ENCODE measurements around the gene NAV3. TPM values are rescaled to one million over a fixed set of nuclear protein-coding genes. Genes with fewer than 3 reads are reported as not detected.
A peak's percentile ranks its signal among the peaks of the same experiment; 100 is the strongest.

NAV3 gene
- total and polyA plus RNA-seq, 10 donors: 0.74 to 111 (median 40.4) TPM

- intact Hi-C loops (cut with DNase I; ENCODE audit: low total_unique reads): no loop called here
- Histone ChIP-seq H3K27me3 (replicated peaks in 1 of 7) (no peaks in the 10 kb centered on the region), H3K4me3 (no peak overlapping the region), H3K27ac (peak overlapping the region; percentile 6 to 63 (median 38)), H3K4me1 (peaks cover 0 to 14% (median 0%) of the 10 kb centered on the region in 6 donors), H3K9me3 (peaks cover 0 to 4% (median 0%) of the 10 kb centered on the region in 8 donors), H3K36me3 (no peaks in the 10 kb centered on the region)
- TF ChIP-seq CTCF (IDR thresholded peaks at IDR 0.05 in 8 of 11, conservative IDR thresholded peaks at IDR 0.05 in 3 of 11) (no peak), POLR2AphosphoS5 (IDR thresholded peaks at IDR 0.05) (no peak), POLR2A (IDR thresholded peaks at IDR 0.05) (no peak)
- DNase-seq: no peak
- WGBS, 5 donors: 76 to 92% (median 89%) methylated on average over 1 of the region's 1 CpG
Observed at GRCh38 chr12:77940011-77940423, 109.3 kb downstream of the NAV3 start.

- intact Hi-C loops (cut with DNase I; ENCODE audit: low total_unique reads): no loop called here
- WGBS, 5 donors: 22 to 51% (median 31%) methylated on average over 2 of the region's 2 CpGs
- peaks cover 0 to 14% (median 0%) of the 10 kb centered on the region in 6 donors for H3K4me1 ChIP-seq
- peak overlapping the region in 6 of 8 donors; percentile 6 to 63 (median 42) for H3K27ac ChIP-seq
- no peaks in the 10 kb centered on the region for H3K27me3 ChIP-seq (replicated peaks in 1 of 7)
- no peak for DNase-seq
- no peak overlapping the region for H3K4me3 ChIP-seq
- H3K36me3 ChIP-seq: no peaks in the 10 kb centered on the region
- no peak for TF ChIP-seq CTCF (IDR thresholded peaks at IDR 0.05 in 8 of 11, conservative IDR thresholded peaks at IDR 0.05 in 3 of 11)
- no peak for TF ChIP-seq POLR2AphosphoS5 (IDR thresholded peaks at IDR 0.05)
- TF ChIP-seq POLR2A (IDR thresholded peaks at IDR 0.05): no peak
- H3K9me3 ChIP-seq: peaks cover 0 to 3% (median 0%) of the 10 kb centered on the region in 8 donors
Observed at GRCh38 chr12:77940567-77940966, 109.9 kb downstream of the NAV3 start.

DNA sequence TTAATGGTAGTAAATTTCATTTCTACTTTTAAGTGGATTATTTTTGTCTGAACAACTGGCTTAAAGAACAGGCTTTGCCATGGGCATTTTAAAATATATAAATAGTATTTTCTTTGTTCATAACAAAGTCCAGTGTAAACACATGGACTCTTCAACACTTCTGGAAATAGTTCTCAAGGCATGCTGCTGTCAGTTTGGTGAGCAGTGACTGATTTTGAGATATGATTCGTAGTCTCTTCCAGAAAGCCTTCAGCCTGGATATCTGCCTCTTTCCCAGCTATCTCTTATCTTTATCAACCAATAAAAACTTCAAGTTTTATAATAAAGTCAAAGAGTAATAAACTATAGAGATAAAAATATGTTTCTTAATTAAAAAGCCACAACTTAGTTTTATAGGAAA lies 110.7 kb downstream of the NAV3 start:
- H3K36me3 ChIP-seq: no peaks in the 10 kb centered on the region
- TF ChIP-seq POLR2A (IDR thresholded peaks at IDR 0.05) (no peak), CTCF (IDR thresholded peaks at IDR 0.05 in 8 of 11, conservative IDR thresholded peaks at IDR 0.05 in 3 of 11) (no peak), POLR2AphosphoS5 (IDR thresholded peaks at IDR 0.05) (no peak)
- H3K27ac ChIP-seq: peak overlapping the region in 1 of 8 donors; percentile 63
- peaks cover 0 to 14% (median 0%) of the 10 kb centered on the region in 6 donors for H3K4me1 ChIP-seq
- 69 to 89% (median 80%) methylated on average over 1 of the region's 1 CpG for WGBS, 5 donors
- H3K9me3 ChIP-seq: no peaks in the 10 kb centered on the region
- no peak overlapping the region for H3K4me3 ChIP-seq
- H3K27me3 ChIP-seq (replicated peaks in 1 of 7): no peaks in the 10 kb centered on the region
- intact Hi-C loops (cut with DNase I; ENCODE audit: low total_unique reads): no loop called here
- DNase-seq: no peak

GRCh38 chr12:77943466-77943865 lies 112.8 kb downstream of the NAV3 start:
- no peak overlapping the region for H3K4me3 ChIP-seq
- H3K4me1 ChIP-seq: peaks cover 0 to 14% (median 0%) of the 10 kb centered on the region in 6 donors
- H3K36me3 ChIP-seq: no peaks in the 10 kb centered on the region
- no peak for TF ChIP-seq CTCF (IDR thresholded peaks at IDR 0.05 in 8 of 11, conservative IDR thresholded peaks at IDR 0.05 in 3 of 11)
- no peak for TF ChIP-seq POLR2AphosphoS5 (IDR thresholded peaks at IDR 0.05)
- no peak for TF ChIP-seq POLR2A (IDR thresholded peaks at IDR 0.05)
- peak overlapping the region in 1 of 8 donors; percentile 5 for H3K27ac ChIP-seq
- no peaks in the 10 kb centered on the region for H3K9me3 ChIP-seq
- no peaks in the 10 kb centered on the region for H3K27me3 ChIP-seq (replicated peaks in 1 of 7)
- intact Hi-C loops (cut with DNase I; ENCODE audit: low total_unique reads): no loop called here
- no peak for DNase-seq
- WGBS, 5 donors: 60 to 79% (median 63%) methylated on average over 1 of the region's 1 CpG

Data from spleen (tissue), 11 donors.